H1 (cell line): Measurements from ENCODE around the gene PLCL2. TPM values are rescaled to one million over a fixed set of nuclear protein-coding genes. Genes with fewer than 3 reads are reported as not detected.
A peak's percentile ranks its signal among the peaks of the same experiment; 100 is the strongest.

Source experiments
- CTCF ChIA-PET: fragments of 300-600 bp; sonication (Branson Sonifier 250); formaldehyde crosslinking; loops from one replicate; lab custom pipeline; 2021; ENCODE audit not compliant: partially characterized antibody; lab: Charles Lee
- POLR2A ChIA-PET: fragments of 300-600 bp; sonication (Branson Sonifier 250); formaldehyde crosslinking; loops from one replicate; lab custom pipeline; 2021; ENCODE audit warnings: inconsistent platforms; ENCODE audit not compliant: partially characterized antibody; lab: Charles Lee
- DNase-seq, 2 experiments: peaks; one replicate each; pipeline versions ENCODE4 v3.0.0 to v3.0.0-alpha.2; 2010 to 2022; ENCODE audit warnings: low spot score in 2 of 2, low read depth in 1 of 2, mixed read lengths in 1 of 2
- FAIRE-seq: peaks from 2 replicates; lab custom pipeline; 2011; peaks lifted over from hg19 to GRCh38; lab: Jason Lieb, UNC
- H2AFZ ChIP-seq: 2 replicates; pipeline ENCODE4 v1.8.1; 2012; ENCODE audit warnings: low read length, inconsistent platforms
- H2AK5ac ChIP-seq: 2 replicates; pipeline ENCODE4 v1.6.1; 2013; ENCODE audit warnings: low read depth, low read length
- H2BK120ac ChIP-seq: replicated peaks from 2 replicates; pipeline ENCODE3; 2013; ENCODE audit warnings: low read depth, low read length, inconsistent platforms
- H2BK12ac ChIP-seq: 2 replicates; pipeline ENCODE4 v1.6.1; 2013; ENCODE audit warnings: low read depth, low read length
- H2BK15ac ChIP-seq: 2 replicates; pipeline ENCODE4 v1.6.1; 2013; ENCODE audit warnings: low read length
- H2BK20ac ChIP-seq: 2 replicates; pipeline ENCODE4 v1.6.1; 2013; ENCODE audit warnings: low read length
- H2BK5ac ChIP-seq: 2 replicates; pipeline ENCODE4 v1.6.1; 2013; ENCODE audit warnings: low read depth, low read length
- H3K14ac ChIP-seq: 2 replicates; pipeline ENCODE4 v1.6.1; 2013; ENCODE audit warnings: inconsistent platforms; ENCODE audit not compliant: insufficient read length
- H3K18ac ChIP-seq: 2 replicates; pipeline ENCODE4 v1.6.1; 2013; ENCODE audit warnings: low read length; ENCODE audit errors: extremely low read depth
- H3K23ac ChIP-seq: 2 replicates; pipeline ENCODE4 v1.6.1; 2013; ENCODE audit warnings: inconsistent platforms; ENCODE audit not compliant: insufficient read length
- H3K23me2 ChIP-seq: 2 replicates; pipeline ENCODE4 v1.6.1; 2013; ENCODE audit warnings: low read depth, low read length
- H3K27ac ChIP-seq: 2 replicates; pipeline ENCODE4 v1.6.1; 2011; ENCODE audit warnings: low read depth, low read length, inconsistent platforms
- H3K27me3 ChIP-seq, 4 experiments: replicated peaks in 1 of 4; 1 replicate in 1 of 4; 2 replicates in 3 of 4; pipeline versions ENCODE4 v1.6.1 to v1.8.1; 2011 to 2013; ENCODE audit warnings: low read length in 3 of 4, mild to moderate bottlenecking in 3 of 4, inconsistent platforms in 2 of 4, mixed read lengths in 2 of 4, moderate library complexity in 1 of 4; ENCODE audit not compliant: control insufficient read depth in 3 of 4, insufficient read depth in 3 of 4; ENCODE audit errors: extremely low read depth in 1 of 4
- H3K36me3 ChIP-seq, 4 experiments: 2 replicates each; pipeline versions ENCODE4 v1.6.1 to v1.8.1; 2011 to 2013; ENCODE audit warnings: mild to moderate bottlenecking in 4 of 4, low read length in 3 of 4, moderate library complexity in 2 of 4, control low read depth in 1 of 4, inconsistent platforms in 1 of 4; ENCODE audit not compliant: insufficient read depth in 4 of 4, control insufficient read depth in 2 of 4
- H3K4ac ChIP-seq: replicated peaks from 2 replicates; pipeline ENCODE3; 2013; ENCODE audit warnings: low read length, low read depth, mixed read lengths, inconsistent platforms; ENCODE audit not compliant: insufficient read length
- H3K4me1 ChIP-seq, 4 experiments: replicated peaks in 1 of 4; 1 replicate in 1 of 4; 2 replicates in 3 of 4; pipeline versions ENCODE4 v1.6.1 to v1.8.1; 2011 to 2013; ENCODE audit warnings: low read length in 3 of 4, inconsistent platforms in 2 of 4, mixed read lengths in 1 of 4; ENCODE audit not compliant: insufficient read depth in 4 of 4, control insufficient read depth in 3 of 4
- H3K4me2 ChIP-seq, 2 experiments: 2 replicates each; pipeline versions ENCODE4 v1.6.1 to v1.8.1; 2011 to 2013; ENCODE audit warnings: low read depth in 2 of 2, low read length in 2 of 2, control low read depth in 1 of 2, inconsistent platforms in 1 of 2, mild to moderate bottlenecking in 1 of 2; ENCODE audit not compliant: insufficient read depth in 1 of 2
- H3K4me3 ChIP-seq, 4 experiments: fragments of 200-600, 300-600 bp in 1 of 4; sonication (generic), shearing (Covaris generic), sonication (Bioruptor Twin) in 1 of 4; 2 replicates each; pipeline versions ENCODE4 v1.5.1 to v1.8.1; 2011 to 2016; ENCODE audit warnings: low read length in 4 of 4, low read depth in 3 of 4, control low read depth in 2 of 4, inconsistent platforms in 2 of 4, mild to moderate bottlenecking in 2 of 4, mixed read lengths in 1 of 4, moderate library complexity in 1 of 4; ENCODE audit not compliant: insufficient read depth in 2 of 4; ENCODE audit errors: extremely low read depth in 1 of 4
- H3K56ac ChIP-seq: replicated peaks from 2 replicates; pipeline ENCODE3; 2013; ENCODE audit warnings: low read depth, mild to moderate bottlenecking, mixed read lengths, low read length, inconsistent platforms; ENCODE audit not compliant: insufficient read length
- H3K79me1 ChIP-seq: 2 replicates; pipeline ENCODE4 v1.6.1; 2013; ENCODE audit warnings: low read depth, low read length, control low read depth
- H3K79me2 ChIP-seq, 2 experiments: 2 replicates each; pipeline versions ENCODE4 v1.6.1 to v1.8.1; 2012 to 2013; ENCODE audit warnings: low read length in 2 of 2, mild to moderate bottlenecking in 2 of 2, inconsistent platforms in 1 of 2; ENCODE audit not compliant: insufficient read depth in 2 of 2, control insufficient read depth in 1 of 2
- H3K9ac ChIP-seq, 4 experiments: replicated peaks in 1 of 4; 1 replicate in 1 of 4; 2 replicates in 3 of 4; pipeline versions ENCODE4 v1.6.1 to v1.8.1; 2011 to 2013; ENCODE audit warnings: low read depth in 3 of 4, low read length in 3 of 4, control low read depth in 2 of 4, mild to moderate bottlenecking in 2 of 4, moderate library complexity in 2 of 4, inconsistent platforms in 1 of 4; ENCODE audit errors: extremely low read depth in 1 of 4
- H3K9me3 ChIP-seq, 2 experiments: 2 replicates each; pipeline versions ENCODE4 v1.6.1 to v1.8.1; 2012 to 2013; ENCODE audit warnings: mild to moderate bottlenecking in 2 of 2, moderate library complexity in 2 of 2, control low read depth in 1 of 2, inconsistent platforms in 1 of 2, low read depth in 1 of 2, low read length in 1 of 2, mixed read lengths in 1 of 2; ENCODE audit not compliant: insufficient read depth in 2 of 2
- H4K20me1 ChIP-seq, 2 experiments: replicated peaks in 1 of 2; 2 replicates each; pipeline versions ENCODE3 to v1.8.1; 2011 to 2013; ENCODE audit warnings: inconsistent platforms in 2 of 2, low read length in 2 of 2, mild to moderate bottlenecking in 1 of 2; ENCODE audit not compliant: insufficient read depth in 2 of 2, control insufficient read depth in 1 of 2
- H4K5ac ChIP-seq: 2 replicates; pipeline ENCODE4 v1.6.1; 2013; ENCODE audit warnings: low read length, low read depth, mixed read lengths, inconsistent platforms; ENCODE audit not compliant: insufficient read length
- H4K8ac ChIP-seq: 2 replicates; pipeline ENCODE4 v1.8.0; 2013; ENCODE audit warnings: mild to moderate bottlenecking, moderate library complexity, low read length, inconsistent platforms; ENCODE audit not compliant: insufficient read depth; ENCODE audit errors: extremely low read depth
- H4K91ac ChIP-seq: replicated peaks from 2 replicates; pipeline ENCODE3; 2013; ENCODE audit warnings: low read length, mixed read lengths, inconsistent platforms; ENCODE audit not compliant: insufficient read length
- BRCA1 ChIP-seq: IDR thresholded peaks from 2 replicates; pipeline ENCODE4 v1.6.1; 2012; ENCODE audit warnings: low read depth, low read length, improper control_type of control experiment
- CBX5 ChIP-seq: fragments of 300-800, 300-1000 bp; sonication (generic); IDR thresholded peaks from 2 replicates; pipeline ENCODE4 v1.7.1; 2016; ENCODE audit warnings: antibody characterized with exemption, low read length, low read depth
- E2F6 ChIP-seq: IDR thresholded peaks from 2 replicates; pipeline ENCODE4 v1.6.1; 2012; ENCODE audit warnings: inconsistent platforms
- FOSL1 ChIP-seq: IDR thresholded peaks from 2 replicates; pipeline ENCODE4 v1.6.1; 2011; ENCODE audit warnings: mild to moderate bottlenecking, low read depth, low read length, moderate library complexity; ENCODE audit not compliant: insufficient read depth
- GABPA ChIP-seq: IDR thresholded peaks from 2 replicates; pipeline ENCODE4 v1.6.1; 2011; ENCODE audit warnings: mild to moderate bottlenecking, low read length, moderate library complexity, borderline replicate concordance; ENCODE audit not compliant: insufficient read depth
- JUND ChIP-seq: IDR thresholded peaks from 2 replicates; pipeline ENCODE4 v1.6.1; 2011; ENCODE audit warnings: mild to moderate bottlenecking, improper control_type of control experiment, low read length
- KDM1A ChIP-seq: fragments of 200-600, 300-600 bp; sonication (generic); IDR thresholded peaks from 2 replicates; pipeline ENCODE4 v1.7.1; 2016; ENCODE audit warnings: mild to moderate bottlenecking, low read length, borderline replicate concordance
- POLR2A ChIP-seq, 2 experiments: IDR thresholded peaks; 1 replicate in 1 of 2; 2 replicates in 1 of 2; pipeline ENCODE4 v1.6.1; 2011; ENCODE audit warnings: low read depth in 2 of 2, low read length in 2 of 2, mild to moderate bottlenecking in 2 of 2; ENCODE audit errors: control extremely low read depth in 1 of 2
- RBBP5 ChIP-seq: IDR thresholded peaks from 2 replicates; pipeline ENCODE4 v1.7.1; 2012; ENCODE audit warnings: low read depth, mild to moderate bottlenecking, inconsistent platforms, low read length, moderate library complexity, borderline replicate concordance
- SIRT6 ChIP-seq: IDR thresholded peaks from one replicate; pipeline ENCODE4 v1.7.1; 2012; ENCODE audit warnings: low read length, inconsistent platforms
- TAF1 ChIP-seq: IDR thresholded peaks from 2 replicates; pipeline ENCODE4 v1.6.1; 2011; ENCODE audit warnings: mild to moderate bottlenecking, low read depth, low read length
- YY1 ChIP-seq: IDR thresholded peaks from 2 replicates; pipeline ENCODE4 v1.6.1; 2011; ENCODE audit warnings: low read depth, mild to moderate bottlenecking, low read length
- polyA plus RNA-seq, 7 experiments: library from polyadenylated mRNA; depleted of rRNA in 3 of 7; stranded (reverse) in 5 of 7; unstranded in 2 of 7; fragments of >200 nt in 5 of 7; fragments of 200-250 nt in 2 of 7; gene quantifications; 1 replicate in 5 of 7; 2 replicates in 1 of 7; 4 replicates in 1 of 7; pipeline versions ENCODE4 v1.2.1 to v1.2.3, GENCODE V29; 2011 to 2013; ENCODE audit warnings: missing spikeins in 2 of 7, mixed read lengths in 2 of 7
- total RNA-seq: library from RNA; stranded (reverse); fragmentation: NEBNext Ultra II Directional; extraction: Animal tissue kit (Norgen Biotek cat#: 25700); gene quantifications from 2 replicates; pipeline ENCODE4 v1.2.1, GENCODE V29; 2021
- TF ChIP-seq, protein P1 (sequence below): IDR thresholded peaks from 2 replicates; pipeline ENCODE4 v1.6.1; 2011; ENCODE audit warnings: low read length, improper control_type of control experiment

Gene PLCL2
- total and polyA plus RNA-seq, 2 of the 8 experiments (the other 6 are each of a cell fraction or from before 2014, with no cell fraction given): 3.5 to 6.8 TPM

GRCh38 chr3:16917256-16917935 is 32.6 kb downstream of the PLCL2 start:
- no peak overlapping the region for H3K14ac ChIP-seq
- peak overlapping the region; percentile 4 for H2BK120ac ChIP-seq
- no peak overlapping the region for H2BK12ac ChIP-seq
- H2AFZ ChIP-seq: no peak overlapping the region
- no peaks in the 10 kb centered on the region for H3K36me3 ChIP-seq
- no peak for FAIRE-seq
- CTCF ChIA-PET: interaction anchor here (0.6 to 1.5 kb wide), 4 partner anchors 11 to 240 kb away, joined by 3 to 5 read pairs (median 3); no protein-coding TSS in a partner anchor
- no peak overlapping the region for H2AK5ac ChIP-seq
- no peak overlapping the region for H2BK15ac ChIP-seq
- H3K4me3 ChIP-seq: no peak overlapping the region
- POLR2A ChIA-PET: no interaction called here
- H3K79me2 ChIP-seq: peaks cover 0 to 23% of the 10 kb centered on the region in 2 experiments; a peak in 3 of 4 replicates
- H4K20me1 ChIP-seq: no peaks in the 10 kb centered on the region
- no peak overlapping the region for H2BK5ac ChIP-seq
- no peak overlapping the region for H4K91ac ChIP-seq
- H3K4me1 ChIP-seq: peaks cover 0 to 9% (median 4%) of the 10 kb centered on the region in 4 experiments; a peak in 3 of 7 replicates
- no peak overlapping the region for H3K18ac ChIP-seq
- no peak overlapping the region for H3K27ac ChIP-seq
- H3K23me2 ChIP-seq: no peaks in the 10 kb centered on the region
- no peak overlapping the region for H3K4me2 ChIP-seq
- no peak overlapping the region for H2BK20ac ChIP-seq
- no peak for DNase-seq
- H4K8ac ChIP-seq: no peak overlapping the region
- no peak overlapping the region for H3K9ac ChIP-seq
- no peak overlapping the region for H3K56ac ChIP-seq
- H3K27me3 ChIP-seq: no peaks in the 10 kb centered on the region
- no peaks in the 10 kb centered on the region for H3K79me1 ChIP-seq
- no peak overlapping the region for H3K4ac ChIP-seq
- H4K5ac ChIP-seq: no peak overlapping the region
- no peak overlapping the region for H3K23ac ChIP-seq
- H3K9me3 ChIP-seq: no peaks in the 10 kb centered on the region
- TF ChIP-seq E2F6 (no peak), FOSL1 (no peak), TAF1 (no peak), GABPA (no peak), KDM1A (no peak), JUND (no peak), YY1 (no peak), SIRT6 (no peak), RBBP5 (no peak), POLR2A (IDR thresholded peaks at IDR 0.05; ENCODE audit: control extremely low read depth in 1 of 2, low read depth in 2 of 2, low read length in 2 of 2) (no peak), BRCA1 (no peak), CBX5 (no peak)
- TF ChIP-seq, protein P1, sequence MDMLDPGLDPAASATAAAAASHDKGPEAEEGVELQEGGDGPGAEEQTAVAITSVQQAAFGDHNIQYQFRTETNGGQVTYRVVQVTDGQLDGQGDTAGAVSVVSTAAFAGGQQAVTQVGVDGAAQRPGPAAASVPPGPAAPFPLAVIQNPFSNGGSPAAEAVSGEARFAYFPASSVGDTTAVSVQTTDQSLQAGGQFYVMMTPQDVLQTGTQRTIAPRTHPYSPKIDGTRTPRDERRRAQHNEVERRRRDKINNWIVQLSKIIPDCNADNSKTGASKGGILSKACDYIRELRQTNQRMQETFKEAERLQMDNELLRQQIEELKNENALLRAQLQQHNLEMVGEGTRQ: no peak
